ENCODE results near the gene ZNG1C.
"Not testable (repeated sequence)": the region's sequence is repeated elsewhere in the genome, so short reads cannot be mapped to it uniquely, and the experiment has no call there.

ZNG1C gene

GRCh38 chr9:68241683-68242082 is at the start of gene ZNG1C:
Gene ZNG1C, plus strand, starts transcription at chr9:68241983. Its CDS starts 49 bp downstream, at chr9:68242032.
- not testable (repeated sequence) for DNase-seq (ENCODE audit: low read depth)

- DNase-seq (ENCODE audit: low read depth): not testable (repeated sequence)
These were observed 654 bp downstream of the ZNG1C start for GRCh38 chr9:68242437-68242836.

- not testable (repeated sequence) for DNase-seq (ENCODE audit: low read depth)
These were observed 39.3 kb downstream of the ZNG1C start for GRCh38 chr9:68281041-68281440.

GRCh38 chr9:68302567-68302966 is 60.8 kb downstream of the ZNG1C start, which contains the start of gene FOXD4L3:
Gene FOXD4L3, plus strand, starts transcription at chr9:68302867. Its CDS starts 85 bp downstream, at chr9:68302952.
- not testable (repeated sequence) for DNase-seq (ENCODE audit: low read depth)

- not testable (repeated sequence) for DNase-seq (ENCODE audit: low read depth)
These were observed 62.0 kb downstream of the ZNG1C start for GRCh38 chr9:68303771-68304170.

GRCh38 chr9:68304212-68304611 is 62.4 kb downstream of the ZNG1C start:
- not testable (repeated sequence) for DNase-seq (ENCODE audit: low read depth)

GRCh38 chr9:68304777-68305176 is 63.0 kb downstream of the ZNG1C start:
- not testable (repeated sequence) for DNase-seq (ENCODE audit: low read depth)

DNA sequence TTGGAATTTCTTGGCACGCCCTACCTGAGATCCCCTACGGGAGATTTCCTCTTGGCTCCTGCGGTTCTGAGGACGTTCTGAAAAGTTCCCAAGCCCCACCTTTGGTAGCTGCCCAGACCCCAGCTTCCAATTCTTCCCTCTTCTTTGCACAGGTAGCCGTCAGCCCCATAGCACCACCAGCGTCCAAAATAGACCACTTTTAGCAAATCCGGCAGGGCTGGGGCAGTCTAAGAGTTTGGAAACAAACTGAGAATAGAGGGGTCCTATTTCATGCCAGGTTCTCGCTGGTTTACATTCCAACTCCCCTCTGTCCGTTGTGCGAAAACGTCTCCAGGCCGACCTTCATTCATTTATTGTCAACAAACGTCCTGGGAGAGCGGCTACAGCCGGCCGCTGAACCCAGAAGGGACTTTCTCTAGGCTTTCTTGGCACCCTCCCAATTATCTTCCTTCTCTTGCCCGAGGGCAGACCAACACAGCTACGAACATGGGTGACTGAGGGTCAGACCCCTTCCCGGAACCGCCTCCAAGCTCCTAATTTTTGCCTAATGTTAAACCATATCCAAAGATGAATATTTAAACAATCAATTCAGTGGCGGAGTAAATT is 64.0 kb downstream of the ZNG1C start:
- DNase-seq (ENCODE audit: low read depth): not testable (repeated sequence)

DNA sequence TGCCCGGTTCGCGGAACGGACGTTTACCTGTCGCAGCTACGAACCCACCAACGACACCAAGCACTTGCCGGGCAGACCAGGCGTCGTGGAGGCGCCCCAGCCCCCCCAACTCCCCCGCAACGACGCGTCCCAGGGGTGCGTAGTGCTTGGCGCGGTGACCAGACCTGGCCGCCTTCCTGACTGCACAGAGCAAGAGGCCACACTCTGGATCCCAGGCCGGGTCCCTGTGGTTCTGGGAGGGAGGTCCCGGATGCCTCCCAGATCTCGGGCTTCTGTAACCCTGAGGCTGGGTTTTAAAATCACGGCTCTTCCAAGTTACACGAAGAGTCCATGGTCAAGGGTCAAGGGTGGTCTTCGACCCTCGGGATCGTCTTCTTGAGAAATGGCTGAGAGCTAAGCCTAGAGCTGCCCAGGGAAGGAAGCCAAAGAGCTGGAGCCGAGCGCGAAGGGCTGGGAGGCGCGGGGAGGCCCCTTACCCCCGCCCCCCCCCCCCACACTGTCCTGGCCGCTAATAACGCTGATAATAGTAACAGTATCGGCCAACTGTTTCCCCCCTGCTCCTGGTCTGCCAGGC is 64.7 kb downstream of the ZNG1C start:
- DNase-seq (ENCODE audit: low read depth): not testable (repeated sequence)

GRCh38 chr9:68307127-68307526 is 65.3 kb downstream of the ZNG1C start:
- not testable (repeated sequence) for DNase-seq (ENCODE audit: low read depth)

DNA sequence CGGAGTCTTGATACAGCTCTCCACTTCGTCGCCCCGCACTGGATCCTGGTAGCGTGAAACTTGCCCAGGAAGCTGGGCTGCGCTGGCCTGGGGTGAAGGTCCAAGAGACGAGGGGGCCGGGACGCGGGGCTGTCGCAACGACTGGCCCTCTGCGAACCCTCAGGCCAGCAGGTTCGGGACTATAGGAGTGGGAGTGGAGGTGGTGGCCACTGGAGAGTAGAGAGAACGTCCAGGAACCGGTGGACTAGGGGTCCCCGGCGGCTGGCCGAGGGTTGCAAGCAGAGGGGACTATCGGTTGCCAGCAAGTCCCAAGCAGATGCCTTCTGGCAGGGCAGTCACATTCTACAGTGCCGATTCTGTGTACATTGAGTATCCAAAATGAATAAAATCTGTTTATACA is 65.9 kb downstream of the ZNG1C start:
- DNase-seq (ENCODE audit: low read depth): not testable (repeated sequence)

DNA sequence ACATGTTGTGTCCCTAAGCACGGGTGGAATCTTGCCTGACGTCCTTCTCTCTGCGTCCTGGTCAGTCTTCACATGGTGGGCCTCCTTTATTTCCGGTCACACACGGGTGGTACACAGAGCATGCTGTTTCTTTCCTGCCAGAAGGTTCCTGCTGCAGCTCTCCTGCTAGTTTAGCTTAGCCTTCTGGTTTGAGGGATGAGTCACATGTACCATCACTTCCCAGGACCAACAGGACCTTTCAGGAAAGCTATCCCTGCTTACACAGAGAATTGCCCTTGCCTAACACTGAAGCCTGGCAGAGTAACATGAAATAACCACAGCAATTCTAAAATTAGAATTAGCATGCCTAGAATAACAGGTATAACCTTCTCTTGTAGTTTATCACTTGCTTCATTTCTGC is 69.4 kb downstream of the ZNG1C start:
- DNase-seq (ENCODE audit: low read depth): not testable (repeated sequence)

DNA sequence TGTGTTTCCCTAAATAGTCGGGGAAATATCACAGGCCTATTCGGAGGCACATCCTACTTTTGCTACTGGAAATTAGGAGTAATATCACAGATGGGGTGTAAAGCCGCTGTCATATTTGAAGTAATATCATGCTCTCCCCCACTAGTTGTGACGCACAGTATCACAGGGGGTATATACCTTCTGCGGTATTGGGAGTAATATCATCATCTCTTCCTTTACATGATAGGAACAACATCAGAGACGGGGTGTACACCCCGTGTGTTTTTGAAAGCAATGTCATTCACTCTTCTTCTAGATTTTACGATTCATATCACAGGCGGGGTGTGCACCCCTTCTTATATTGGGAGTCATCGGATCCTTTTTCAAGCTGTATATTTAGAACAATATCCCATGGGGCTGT is 76.4 kb downstream of the ZNG1C start:
- DNase-seq (ENCODE audit: low read depth): not testable (repeated sequence)

DNA sequence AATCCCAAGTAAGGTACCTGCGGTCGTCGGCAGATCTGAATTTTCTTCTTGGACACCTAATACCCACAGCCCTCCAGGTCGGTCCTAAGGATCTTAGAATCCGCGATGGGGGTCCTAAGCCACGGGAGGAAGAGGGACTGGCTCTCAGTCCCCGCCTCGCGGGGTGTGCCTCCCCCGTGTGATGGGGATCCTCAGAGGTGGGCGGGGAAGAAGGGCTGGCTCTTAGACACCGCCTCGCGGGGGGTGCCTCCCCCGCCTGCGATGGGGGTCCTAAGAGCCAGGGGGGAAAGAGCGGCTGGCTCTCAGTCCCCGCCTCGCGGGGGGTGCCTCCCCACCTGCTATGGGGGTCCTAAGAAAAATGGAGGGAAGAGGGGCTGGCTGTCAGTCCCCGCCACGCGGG is 82.0 kb downstream of the ZNG1C start:
- not testable (repeated sequence) for DNase-seq (ENCODE audit: low read depth)

- not testable (repeated sequence) for DNase-seq (ENCODE audit: low read depth)
These were observed 82.7 kb downstream of the ZNG1C start for GRCh38 chr9:68324518-68324917.

DNA sequence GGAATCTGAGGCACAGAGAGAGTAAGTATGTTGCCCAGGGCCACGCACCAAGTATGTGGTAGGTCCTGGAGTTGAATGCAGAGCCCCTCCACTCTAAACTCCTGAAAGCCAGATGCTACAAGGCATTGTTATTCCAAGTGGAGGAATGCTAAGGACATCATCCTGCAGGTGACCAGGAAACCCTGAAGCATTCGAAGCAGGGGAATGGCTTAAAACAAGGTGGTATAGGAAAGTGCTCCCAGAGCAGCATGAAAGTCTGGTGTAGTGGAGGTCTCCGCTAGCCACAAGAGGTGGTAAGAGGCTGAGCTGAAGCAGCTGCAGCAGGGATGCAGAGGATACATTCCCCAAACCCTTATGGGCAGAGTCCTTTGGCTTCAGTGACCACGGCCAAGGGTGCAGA is 87.3 kb downstream of the ZNG1C start:
- not testable (repeated sequence) for DNase-seq (ENCODE audit: low read depth)

GRCh38 chr9:68330531-68331173 is 88.9 kb downstream of the ZNG1C start:
- not testable (repeated sequence) for DNase-seq (ENCODE audit: low read depth)

- not testable (repeated sequence) for DNase-seq (ENCODE audit: low read depth)
These were observed 90.3 kb downstream of the ZNG1C start for GRCh38 chr9:68332122-68332521.

DNA sequence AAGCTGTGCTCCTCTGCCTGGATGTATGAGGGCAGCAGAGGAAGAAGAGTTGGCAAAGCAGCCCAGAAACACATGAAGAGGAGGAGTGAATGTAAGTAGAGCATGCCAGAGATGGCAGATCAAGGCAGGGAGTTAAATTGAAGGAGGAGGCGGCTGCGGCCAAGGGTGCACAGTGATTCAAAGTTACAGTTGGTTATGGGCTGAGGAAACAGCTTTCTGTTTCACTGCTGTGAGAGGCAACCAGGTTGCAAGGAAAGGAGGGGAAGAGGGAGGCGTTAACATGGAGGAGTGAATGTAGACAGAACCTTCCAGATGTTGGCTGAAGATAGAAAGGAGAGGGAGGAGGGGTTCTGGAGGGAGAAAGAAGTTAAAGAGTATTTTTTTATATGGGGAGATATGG is 94.2 kb downstream of the ZNG1C start:
- not testable (repeated sequence) for DNase-seq (ENCODE audit: low read depth)

GRCh38 chr9:68336639-68337339 is 95.0 kb downstream of the ZNG1C start:
- not testable (repeated sequence) for DNase-seq (ENCODE audit: low read depth)

GRCh38 chr9:68338000-68338399 is 96.2 kb downstream of the ZNG1C start:
- DNase-seq (ENCODE audit: low read depth): not testable (repeated sequence)

DNA sequence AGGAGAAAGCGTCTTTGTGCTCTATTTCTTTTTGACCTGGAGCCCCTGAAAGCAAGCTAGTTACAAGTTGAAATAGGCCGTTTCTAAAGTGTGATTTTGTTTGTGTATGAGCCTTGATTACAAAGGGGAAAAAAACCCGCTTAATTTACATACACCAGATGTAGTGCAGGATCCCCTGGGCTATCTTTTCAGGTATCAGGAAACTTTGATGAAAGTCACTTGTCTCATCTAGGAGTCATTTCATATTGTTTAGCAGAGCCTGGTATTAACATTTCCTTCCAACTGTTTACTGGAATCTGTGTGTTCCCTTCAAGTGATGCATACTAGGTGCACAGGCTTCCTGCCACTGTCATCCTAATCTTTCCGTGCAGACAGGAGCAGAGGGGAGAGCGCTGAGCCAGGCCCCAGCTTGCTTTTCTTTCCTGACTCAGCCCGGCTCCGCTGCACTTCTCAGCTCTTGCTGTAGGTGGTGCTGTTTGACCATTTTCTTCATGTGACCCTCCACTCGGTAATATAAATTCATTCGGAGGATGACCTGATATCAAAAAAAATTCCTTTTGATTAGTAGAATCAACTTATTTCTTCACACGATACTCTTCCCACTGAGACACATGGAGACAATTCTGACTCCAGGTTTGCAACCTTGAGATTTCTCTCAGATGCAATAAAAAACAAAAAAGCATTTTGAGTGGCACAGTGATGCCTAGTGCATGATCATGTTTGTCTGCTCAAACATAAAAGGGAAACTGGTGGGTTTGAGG is 100.7 kb downstream of the ZNG1C start:
- not testable (repeated sequence) for DNase-seq (ENCODE audit: low read depth)
